ENCODE data around the gene ZNF581. TPM values are rescaled to one million over a fixed set of nuclear protein-coding genes. Genes with fewer than 3 reads are reported as not detected.
A peak's percentile ranks its signal among the peaks of the same experiment; 100 is the strongest.

ZNF581 gene
- total and polyA plus RNA-seq, 11 donors, result 4.7 to 12.7 (median 7.2) TPM

DNA sequence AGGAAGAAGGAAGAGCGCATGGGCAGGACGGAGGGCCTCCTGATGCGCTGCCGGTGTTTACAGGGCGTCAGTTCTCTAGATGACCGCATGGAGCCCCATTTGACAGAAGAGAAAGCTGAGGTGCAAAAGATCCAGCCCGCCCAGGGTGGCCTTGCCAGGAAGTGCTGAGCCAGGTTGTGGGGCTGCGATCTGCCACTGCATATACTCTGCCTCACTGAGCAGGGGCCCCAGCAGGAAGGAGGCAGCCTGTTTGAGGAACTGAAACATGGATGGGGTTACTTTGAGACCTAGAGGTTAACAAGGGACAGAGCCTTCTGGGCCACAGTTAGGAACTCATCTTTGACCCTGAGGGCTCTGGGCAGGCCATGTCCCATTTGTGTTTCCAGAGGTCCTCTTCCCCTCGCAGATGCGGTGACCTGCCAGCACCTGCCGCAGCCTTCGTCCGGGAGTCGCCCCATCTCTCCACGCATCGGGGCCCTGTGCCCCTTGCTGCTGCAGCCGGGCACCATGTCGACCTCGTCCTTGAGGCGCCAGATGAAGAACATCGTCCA lies 34.7 kb downstream of the ZNF581 start:
- H3K9me3 ChIP-seq, result no peaks in the 10 kb centered on the region
- H3K36me3 ChIP-seq, result peaks cover 2 to 62% (median 55%) of the 10 kb centered on the region in 9 donors
- H3K27ac ChIP-seq, result peak overlapping the region in 9 of 12 donors; percentile 37 to 96 (median 84)
- ATAC-seq (peak in 1 of 4 donors; percentile 27), DNase-seq (peak in 3 of 5 donors; percentile 38 to 78 (median 52))
- WGBS, 4 donors, result 85 to 88% (median 86%) methylated on average over 21 of the region's 21 CpGs
- intact Hi-C loops (cut with DNase I), result no loop called here
- peaks cover 12 to 61% (median 37%) of the 10 kb centered on the region in 12 donors for H3K4me1 ChIP-seq
- peak overlapping the region in 3 of 12 donors; percentile 12 to 86 (median 26) for H3K4me3 ChIP-seq
- H3K27me3 ChIP-seq, result no peaks in the 10 kb centered on the region
- TF ChIP-seq, protein P1, sequence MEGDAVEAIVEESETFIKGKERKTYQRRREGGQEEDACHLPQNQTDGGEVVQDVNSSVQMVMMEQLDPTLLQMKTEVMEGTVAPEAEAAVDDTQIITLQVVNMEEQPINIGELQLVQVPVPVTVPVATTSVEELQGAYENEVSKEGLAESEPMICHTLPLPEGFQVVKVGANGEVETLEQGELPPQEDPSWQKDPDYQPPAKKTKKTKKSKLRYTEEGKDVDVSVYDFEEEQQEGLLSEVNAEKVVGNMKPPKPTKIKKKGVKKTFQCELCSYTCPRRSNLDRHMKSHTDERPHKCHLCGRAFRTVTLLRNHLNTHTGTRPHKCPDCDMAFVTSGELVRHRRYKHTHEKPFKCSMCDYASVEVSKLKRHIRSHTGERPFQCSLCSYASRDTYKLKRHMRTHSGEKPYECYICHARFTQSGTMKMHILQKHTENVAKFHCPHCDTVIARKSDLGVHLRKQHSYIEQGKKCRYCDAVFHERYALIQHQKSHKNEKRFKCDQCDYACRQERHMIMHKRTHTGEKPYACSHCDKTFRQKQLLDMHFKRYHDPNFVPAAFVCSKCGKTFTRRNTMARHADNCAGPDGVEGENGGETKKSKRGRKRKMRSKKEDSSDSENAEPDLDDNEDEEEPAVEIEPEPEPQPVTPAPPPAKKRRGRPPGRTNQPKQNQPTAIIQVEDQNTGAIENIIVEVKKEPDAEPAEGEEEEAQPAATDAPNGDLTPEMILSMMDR (IDR thresholded peaks at IDR 0.05), result no peak
- no peak for TF ChIP-seq POLR2A (IDR thresholded peaks at IDR 0.05)

- no peak overlapping the region for H3K4me3 ChIP-seq
- TF ChIP-seq POLR2A (IDR thresholded peaks at IDR 0.05), result no peak
- TF ChIP-seq, protein P1 (IDR thresholded peaks at IDR 0.05), result no peak
- 82 to 91% (median 88%) methylated on average over 20 to 24 of the region's 24 CpGs for WGBS, 4 donors
- ATAC-seq, result no peak
- H3K9me3 ChIP-seq, result no peaks in the 10 kb centered on the region
- peaks cover 2 to 66% (median 63%) of the 10 kb centered on the region in 9 donors for H3K36me3 ChIP-seq
- intact Hi-C loops (cut with DNase I), result no loop called here
- DNase-seq, result no peak
- H3K4me1 ChIP-seq, result peaks cover 12 to 56% (median 34%) of the 10 kb centered on the region in 12 donors
- H3K27me3 ChIP-seq, result no peaks in the 10 kb centered on the region
- H3K27ac ChIP-seq, result peak overlapping the region in 1 of 12 donors; percentile 96
Observed at GRCh38 chr19:55679343-55680257, 36.2 kb downstream of the ZNF581 start.

- peaks cover 12 to 55% (median 33%) of the 10 kb centered on the region in 12 donors for H3K4me1 ChIP-seq
- no peak overlapping the region for H3K27ac ChIP-seq
- intact Hi-C loops (cut with DNase I), result no loop called here
- TF ChIP-seq, protein P1 (IDR thresholded peaks at IDR 0.05), result no peak
- TF ChIP-seq POLR2A (IDR thresholded peaks at IDR 0.05), result no peak
- peaks cover 2 to 75% (median 72%) of the 10 kb centered on the region in 9 donors for H3K36me3 ChIP-seq
- DNase-seq (no peak), ATAC-seq (no peak)
- H3K9me3 ChIP-seq, result no peaks in the 10 kb centered on the region
- 89 to 94% (median 90%) methylated on average over 16 to 20 of the region's 20 CpGs for WGBS, 4 donors
- no peak overlapping the region for H3K4me3 ChIP-seq
- no peaks in the 10 kb centered on the region for H3K27me3 ChIP-seq
Observed at GRCh38 chr19:55680339-55681130, 37.1 kb downstream of the ZNF581 start.

Measured in heart left ventricle (tissue), 16 donors.